ENCODE results near the gene ADAMTS13. TPM values are rescaled to one million over a fixed set of nuclear protein-coding genes. Genes with fewer than 3 reads are reported as not detected.

Gene ADAMTS13
- 0.49 to 0.82 TPM (median 0.52 TPM) in 5 replicates for total RNA-seq (2022; extraction: Qiagen RNA extraction; ENCODE audit: low read depth)

DNA sequence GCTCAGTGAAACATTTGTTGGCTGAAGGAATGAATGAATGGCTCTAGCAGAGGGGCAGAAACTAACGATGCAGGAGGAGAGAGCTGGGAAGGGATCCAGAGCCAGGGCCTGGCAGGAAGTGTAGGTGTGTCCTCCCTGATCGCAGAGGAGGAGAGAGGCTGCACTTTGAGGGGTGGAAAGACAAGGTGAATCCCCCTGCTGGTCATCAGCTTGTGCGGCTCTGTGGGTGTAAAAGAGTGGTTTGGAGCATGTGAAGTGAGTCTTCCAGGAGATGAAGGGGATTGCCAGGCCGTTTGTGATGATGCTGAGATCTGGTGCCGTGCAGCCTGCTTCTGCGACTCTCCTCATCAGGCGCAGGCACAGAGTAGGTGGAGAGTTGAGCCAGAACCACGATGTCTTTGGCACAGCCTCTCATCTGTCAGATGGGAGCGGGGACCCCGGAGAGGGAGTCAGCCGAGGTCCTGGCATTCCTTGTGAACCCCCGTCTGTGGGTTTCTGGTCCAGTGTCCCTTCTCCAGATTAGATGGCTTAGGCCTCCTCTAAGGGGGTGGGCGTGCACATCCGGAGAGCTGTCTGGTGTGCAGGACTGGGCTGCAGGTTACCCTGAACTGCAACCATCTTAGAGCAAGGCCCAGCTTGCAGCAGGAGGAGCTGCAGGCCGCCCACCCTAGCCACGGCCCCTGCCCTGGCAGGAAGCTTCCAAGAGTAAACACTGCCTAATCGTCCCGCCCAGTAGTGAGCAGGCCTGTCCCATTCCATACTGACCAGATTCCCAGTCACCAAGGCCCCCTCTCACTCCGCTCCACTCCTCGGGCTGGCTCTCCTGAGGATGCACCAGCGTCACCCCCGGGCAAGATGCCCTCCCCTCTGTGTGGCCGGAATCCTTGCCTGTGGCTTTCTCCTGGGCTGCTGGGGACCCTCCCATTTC lies at the start of gene ADAMTS13:
ADAMTS13 (plus strand) TSS at position 753 of the 928 bp plus-strand sequence; CDS start at position 830, 77 bp downstream.

DNA sequence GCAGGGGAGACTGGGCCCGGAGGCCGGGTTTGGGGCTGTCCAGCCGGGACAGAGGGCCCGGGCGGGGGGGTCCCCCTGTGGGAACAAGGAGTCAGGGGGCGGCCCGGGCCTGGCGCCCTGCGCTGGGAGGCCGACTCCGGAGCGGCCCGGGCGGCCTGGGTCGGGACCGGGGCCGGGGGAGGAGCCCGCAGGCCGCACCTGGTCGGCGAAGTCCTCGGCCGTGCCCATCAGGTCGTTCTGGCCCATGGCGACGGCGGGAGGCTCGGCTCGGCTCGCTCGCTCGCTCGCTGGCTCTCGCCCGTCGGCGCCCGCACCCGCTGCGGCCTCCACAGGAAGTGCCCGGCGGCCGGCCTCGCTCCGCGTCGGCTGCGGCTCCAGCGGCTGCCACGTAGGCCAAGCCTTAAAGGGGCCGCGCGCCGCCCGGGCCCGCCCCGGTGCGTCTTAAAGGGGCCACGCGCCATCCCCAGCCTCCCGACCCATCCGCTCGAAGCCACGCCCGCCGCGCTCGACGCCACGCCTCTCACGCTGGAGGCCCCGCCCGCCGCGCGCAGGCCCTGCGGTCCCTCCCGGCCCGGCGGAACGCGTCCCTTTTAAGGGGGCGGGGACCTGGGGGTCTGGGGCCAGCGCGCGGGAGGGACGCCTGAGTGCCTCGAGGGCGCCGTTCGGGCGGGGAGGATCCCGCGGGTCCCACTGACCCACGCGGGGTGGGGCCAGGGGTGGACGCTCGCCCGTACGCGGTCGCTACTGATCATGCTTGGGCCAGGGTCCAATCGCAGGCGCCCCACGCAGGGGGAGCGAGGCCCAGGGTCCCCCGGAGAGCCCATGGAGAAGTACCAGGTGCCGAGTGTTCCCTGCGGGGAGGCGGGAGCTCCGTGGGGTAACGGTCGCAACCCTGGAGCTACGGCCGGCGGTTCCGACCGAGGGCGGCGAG lies 46.2 kb upstream of the ADAMTS13 start, which contains the start of the genes STKLD1 and SURF4:
STKLD1 (plus strand) TSS at position 643 of the 931 bp plus-strand sequence; CDS start at position 751, 108 bp downstream.
SURF4 (minus strand) TSS at position 337 of the 931 bp plus-strand sequence; CDS start at position 246, 91 bp downstream.

DNA sequence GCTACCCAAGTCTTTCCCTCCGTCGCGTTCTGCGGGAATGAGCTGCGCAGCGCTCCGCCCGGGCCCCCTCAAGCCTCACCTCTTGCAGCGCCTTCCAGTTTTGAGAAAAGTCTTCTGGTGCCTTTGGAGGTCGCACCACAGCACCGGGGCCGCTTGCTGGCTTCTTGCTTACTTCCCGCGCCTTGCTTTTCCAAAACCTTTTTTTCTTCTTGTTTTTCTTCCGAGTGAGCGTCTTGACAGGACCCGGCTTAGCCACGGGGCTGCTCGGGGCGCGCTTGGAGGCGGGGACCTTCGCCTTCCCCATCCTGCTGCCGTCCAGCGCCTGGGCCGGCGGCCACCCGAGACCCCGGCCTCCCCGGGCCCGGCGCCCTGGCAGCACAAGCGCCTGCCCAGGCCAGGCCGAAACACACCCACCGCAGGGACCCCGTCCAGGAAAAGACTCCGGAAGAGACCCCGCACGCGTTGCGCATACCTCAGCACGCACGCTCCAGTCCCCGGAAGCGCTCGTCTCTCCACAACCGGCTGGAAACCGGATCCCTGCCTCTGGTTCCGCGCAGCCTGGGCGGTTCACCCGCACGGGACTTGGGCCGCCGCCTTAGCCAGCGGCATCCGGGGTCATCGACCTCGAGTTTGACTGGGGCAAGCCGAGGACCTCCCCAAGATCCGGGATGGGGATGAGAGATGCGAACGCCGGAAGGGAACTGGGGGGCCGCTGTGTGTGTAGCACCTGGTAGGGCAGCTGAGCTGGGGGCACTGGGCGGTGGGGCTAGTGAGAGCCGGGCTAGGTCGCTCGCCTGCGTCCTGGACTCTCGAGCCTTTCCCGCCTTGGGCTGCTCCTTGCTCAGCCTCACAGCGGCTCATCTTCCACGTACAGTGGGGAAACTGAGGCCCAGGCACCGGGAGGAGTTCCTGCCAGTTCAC lies 4.4 kb upstream of the ADAMTS13 start, which contains the start of gene REXO4:
REXO4 (minus strand) TSS at position 470 of the 921 bp plus-strand sequence; CDS start at position 304, 166 bp downstream.

DNA sequence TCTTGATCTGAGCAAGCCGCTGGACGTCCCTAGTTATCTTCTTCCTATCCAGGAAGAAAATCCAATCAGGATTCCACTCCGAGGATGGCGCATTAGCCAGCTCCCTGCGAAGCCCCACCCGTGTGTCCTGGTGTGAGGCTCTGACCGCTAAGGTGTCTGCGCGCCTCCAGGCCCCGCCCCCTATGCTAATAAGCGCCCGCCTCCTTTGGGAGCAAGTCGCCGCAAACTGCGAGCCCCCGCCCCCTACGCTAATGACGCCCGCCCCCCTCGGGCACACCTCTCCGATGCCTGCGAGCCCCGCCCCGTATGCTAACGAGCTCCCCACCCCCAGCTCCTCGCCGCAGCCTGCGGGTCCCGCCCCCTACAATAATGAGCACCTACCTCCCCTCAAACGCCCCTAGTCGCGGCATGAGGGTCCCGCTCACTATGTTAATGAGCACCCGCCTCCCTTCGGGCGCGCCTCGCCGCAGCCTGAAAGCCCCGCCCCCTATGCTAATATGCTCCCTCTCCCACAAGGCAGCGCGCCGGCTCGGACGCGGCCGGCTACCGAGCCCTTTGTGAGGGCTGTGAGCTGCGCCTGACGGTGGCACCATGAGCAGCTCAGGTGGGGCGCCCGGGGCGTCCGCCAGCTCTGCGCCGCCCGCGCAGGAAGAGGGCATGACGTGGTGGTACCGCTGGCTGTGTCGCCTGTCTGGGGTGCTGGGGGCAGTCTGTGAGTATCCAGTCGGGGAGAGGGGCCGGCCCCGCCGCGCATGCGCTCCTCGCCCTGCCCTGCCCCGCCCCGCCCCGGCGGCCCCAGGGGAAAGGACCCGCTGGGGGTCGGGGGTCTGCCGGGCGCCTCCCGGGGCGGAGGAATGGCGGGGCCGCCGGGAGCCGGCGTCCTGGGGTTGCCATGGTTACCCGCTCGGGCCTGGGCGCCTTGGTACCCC lies 37.6 kb downstream of the ADAMTS13 start, which contains the start of gene CACFD1:
CACFD1 (plus strand) TSS at position 503 of the 929 bp plus-strand sequence; CDS start at position 592, 89 bp downstream.

DNA sequence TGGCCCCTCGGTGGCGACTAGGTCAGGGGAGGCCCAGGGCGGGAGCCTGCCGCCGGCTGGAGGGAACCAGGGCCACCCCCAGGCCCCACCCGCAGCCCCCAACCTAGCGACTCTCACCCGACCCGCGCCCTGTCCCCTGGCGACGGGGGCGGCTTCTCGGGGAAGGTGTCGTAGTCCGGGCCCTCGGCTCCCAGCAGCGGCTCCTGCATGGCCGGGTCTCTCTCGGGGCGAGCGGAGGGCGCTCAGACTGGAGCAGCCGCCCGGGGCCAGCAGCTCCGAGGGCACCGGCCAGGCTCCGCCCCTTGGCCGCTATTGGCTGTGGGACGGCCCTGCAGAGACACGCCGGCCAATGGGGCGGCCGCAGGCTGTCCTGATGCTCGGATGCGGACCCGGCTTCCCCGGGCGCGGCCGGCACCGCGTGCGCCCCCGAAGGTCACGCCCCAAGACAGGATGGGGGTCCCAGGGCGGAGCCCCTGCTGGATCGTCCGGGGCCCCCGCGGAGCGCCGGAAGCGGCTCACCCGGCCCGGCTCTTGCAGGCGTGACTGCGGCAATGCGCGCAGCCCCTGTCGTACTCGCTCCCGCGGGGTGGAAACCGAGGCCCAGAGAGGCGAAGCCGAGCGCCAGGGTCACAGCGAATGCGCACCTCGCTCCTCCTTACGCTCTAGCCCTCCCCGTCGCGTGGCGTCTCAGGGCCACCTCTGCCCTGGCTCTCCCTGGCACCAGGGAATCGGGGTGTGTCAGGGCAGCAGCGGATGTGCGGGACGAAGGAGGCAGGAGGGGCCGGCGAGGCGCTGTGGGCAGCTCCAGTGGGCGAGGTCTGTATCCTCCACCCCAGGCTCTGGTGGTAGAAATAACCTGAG lies 56.9 kb downstream of the ADAMTS13 start, which contains the start of gene SLC2A6:
SLC2A6 (minus strand) TSS at position 249 of the 861 bp plus-strand sequence; CDS start at position 209, 40 bp downstream.

Other genes with a start within 250 kb of the ADAMTS13 start
- gene OBP2B, start 213.1 kb upstream of the ADAMTS13 start, total RNA-seq (2022; extraction: Qiagen RNA extraction; ENCODE audit: low read depth): not detected in 5 replicates
- gene ABO, start 147.2 kb upstream of the ADAMTS13 start, total RNA-seq (2022; extraction: Qiagen RNA extraction; ENCODE audit: low read depth): not detected in 5 replicates
- gene SURF6, start 86.2 kb upstream of the ADAMTS13 start, total RNA-seq (2022; extraction: Qiagen RNA extraction; ENCODE audit: low read depth): 21.9 to 29.2 TPM (median 25.7 TPM) in 5 replicates
- gene MED22, start 74.2 kb upstream of the ADAMTS13 start, total RNA-seq (2022; extraction: Qiagen RNA extraction; ENCODE audit: low read depth): 25.4 to 31.8 TPM (median 30.0 TPM) in 5 replicates
- gene RPL7A, start 74.1 kb upstream of the ADAMTS13 start, total RNA-seq (2022; extraction: Qiagen RNA extraction; ENCODE audit: low read depth): 3,238 to 3,462 TPM (median 3,433 TPM) in 5 replicates
- 40.7 to 46.1 TPM (median 43.4 TPM) in 5 replicates for gene SURF1, start 65.9 kb upstream of the ADAMTS13 start, total RNA-seq (2022; extraction: Qiagen RNA extraction; ENCODE audit: low read depth)
- gene SURF2, start 65.8 kb upstream of the ADAMTS13 start, total RNA-seq (2022; extraction: Qiagen RNA extraction; ENCODE audit: low read depth): 41.1 to 54.3 TPM (median 46.6 TPM) in 5 replicates
- 190 to 220 TPM (median 208 TPM) in 5 replicates for gene SURF4, start 46.3 kb upstream of the ADAMTS13 start, total RNA-seq (2022; extraction: Qiagen RNA extraction; ENCODE audit: low read depth)
- gene STKLD1, start 46.0 kb upstream of the ADAMTS13 start, total RNA-seq (2022; extraction: Qiagen RNA extraction; ENCODE audit: low read depth): 0.55 to 1.5 TPM (median 1.1 TPM) in 5 replicates
- 28.7 to 41.2 TPM (median 37.6 TPM) in 5 replicates for gene REXO4, start 4.4 kb upstream of the ADAMTS13 start, total RNA-seq (2022; extraction: Qiagen RNA extraction; ENCODE audit: low read depth)
- gene CACFD1, start 37.6 kb downstream of the ADAMTS13 start, total RNA-seq (2022; extraction: Qiagen RNA extraction; ENCODE audit: low read depth): 3.6 to 4.7 TPM (median 4.1 TPM) in 5 replicates
- 15.4 to 21.8 TPM (median 20.4 TPM) in 5 replicates for gene SLC2A6, start 56.7 kb downstream of the ADAMTS13 start, total RNA-seq (2022; extraction: Qiagen RNA extraction; ENCODE audit: low read depth)
- not detected in 5 replicates for gene MYMK, start 102.6 kb downstream of the ADAMTS13 start, total RNA-seq (2022; extraction: Qiagen RNA extraction; ENCODE audit: low read depth)
- gene ADAMTSL2, start 112.3 kb downstream of the ADAMTS13 start, total RNA-seq (2022; extraction: Qiagen RNA extraction; ENCODE audit: low read depth): not detected in 5 replicates
- not detected in 5 replicates for gene FAM163B, start 187.0 kb downstream of the ADAMTS13 start, total RNA-seq (2022; extraction: Qiagen RNA extraction; ENCODE audit: low read depth)
- gene DBH, start 214.0 kb downstream of the ADAMTS13 start, total RNA-seq (2022; extraction: Qiagen RNA extraction; ENCODE audit: low read depth): not detected in 5 replicates

Measured in A549 treated with DMSO at 1 μM for 4 hours (cell line).